Measurements from ENCODE around the gene PDE11A. TPM values are rescaled to one million over a fixed set of nuclear protein-coding genes. Genes with fewer than 3 reads are reported as not detected.
"Not testable (repeated sequence)": the region's sequence is repeated elsewhere in the genome, so short reads cannot be mapped to it uniquely, and the experiment has no call there.

Gene PDE11A
- total RNA-seq, 4 donors from 2014 or later = 0.85 to 2.3 (median 2.1) TPM; not detected in 1

GRCh38 chr2:177797808-177798207 is 274.8 kb downstream of the PDE11A start:
- Histone ChIP-seq H3K4me3 (no peak overlapping the region), H3K27me3 (no peaks in the 10 kb centered on the region), H3K4me1 (no peaks in the 10 kb centered on the region), H3K27ac (no peak overlapping the region), H3K36me3 (no peaks in the 10 kb centered on the region), H3K9me3 (no peaks in the 10 kb centered on the region)
- intact Hi-C loops (cut with DNase I; ENCODE audit: low total_unique reads) = no loop called here
- no peak for DNase-seq
- no peak for TF ChIP-seq POLR2A (IDR thresholded peaks at IDR 0.05)
- TF ChIP-seq, protein P1, sequence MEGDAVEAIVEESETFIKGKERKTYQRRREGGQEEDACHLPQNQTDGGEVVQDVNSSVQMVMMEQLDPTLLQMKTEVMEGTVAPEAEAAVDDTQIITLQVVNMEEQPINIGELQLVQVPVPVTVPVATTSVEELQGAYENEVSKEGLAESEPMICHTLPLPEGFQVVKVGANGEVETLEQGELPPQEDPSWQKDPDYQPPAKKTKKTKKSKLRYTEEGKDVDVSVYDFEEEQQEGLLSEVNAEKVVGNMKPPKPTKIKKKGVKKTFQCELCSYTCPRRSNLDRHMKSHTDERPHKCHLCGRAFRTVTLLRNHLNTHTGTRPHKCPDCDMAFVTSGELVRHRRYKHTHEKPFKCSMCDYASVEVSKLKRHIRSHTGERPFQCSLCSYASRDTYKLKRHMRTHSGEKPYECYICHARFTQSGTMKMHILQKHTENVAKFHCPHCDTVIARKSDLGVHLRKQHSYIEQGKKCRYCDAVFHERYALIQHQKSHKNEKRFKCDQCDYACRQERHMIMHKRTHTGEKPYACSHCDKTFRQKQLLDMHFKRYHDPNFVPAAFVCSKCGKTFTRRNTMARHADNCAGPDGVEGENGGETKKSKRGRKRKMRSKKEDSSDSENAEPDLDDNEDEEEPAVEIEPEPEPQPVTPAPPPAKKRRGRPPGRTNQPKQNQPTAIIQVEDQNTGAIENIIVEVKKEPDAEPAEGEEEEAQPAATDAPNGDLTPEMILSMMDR (IDR thresholded peaks at IDR 0.05) = no peak

- no peaks in the 10 kb centered on the region for H3K4me1 ChIP-seq
- H3K27me3 ChIP-seq = no peaks in the 10 kb centered on the region
- TF ChIP-seq POLR2A (IDR thresholded peaks at IDR 0.05) = no peak
- TF ChIP-seq, protein P1 (IDR thresholded peaks at IDR 0.05) = no peak
- intact Hi-C loops (cut with DNase I; ENCODE audit: low total_unique reads) = no loop called here
- no peak overlapping the region for H3K4me3 ChIP-seq
- H3K36me3 ChIP-seq = no peaks in the 10 kb centered on the region
- H3K27ac ChIP-seq = no peak overlapping the region
- DNase-seq = no peak
- H3K9me3 ChIP-seq = no peaks in the 10 kb centered on the region
Observed at GRCh38 chr2:177796654-177797415, 275.7 kb downstream of the PDE11A start.

DNA sequence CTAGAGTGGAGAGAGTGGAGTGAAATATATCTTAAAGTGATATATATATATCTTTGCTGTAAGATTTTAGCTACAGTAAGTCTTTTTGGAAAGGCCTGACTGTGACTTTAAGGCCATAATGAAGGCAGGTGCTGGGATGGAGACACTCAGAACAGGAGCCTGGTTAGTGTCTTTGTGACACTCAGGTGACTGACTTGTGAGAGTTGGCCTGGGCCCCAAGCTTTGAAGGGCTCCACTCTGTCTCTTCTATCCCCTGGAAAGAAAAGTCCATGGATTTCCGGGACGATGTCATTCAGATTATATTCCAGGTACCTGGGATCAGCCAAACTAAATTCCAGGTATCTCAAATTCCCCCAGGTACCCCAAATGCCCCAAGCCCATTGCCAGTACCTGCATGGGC is 276.6 kb downstream of the PDE11A start:
- H3K36me3 ChIP-seq = no peaks in the 10 kb centered on the region
- no peaks in the 10 kb centered on the region for H3K4me1 ChIP-seq
- H3K27me3 ChIP-seq = no peaks in the 10 kb centered on the region
- no peaks in the 10 kb centered on the region for H3K9me3 ChIP-seq
- no peak overlapping the region for H3K4me3 ChIP-seq
- DNase-seq = no peak
- intact Hi-C loops (cut with DNase I; ENCODE audit: low total_unique reads) = no loop called here
- no peak overlapping the region for H3K27ac ChIP-seq
- no peak for TF ChIP-seq POLR2A (IDR thresholded peaks at IDR 0.05)
- TF ChIP-seq, protein P1 (IDR thresholded peaks at IDR 0.05) = no peak

DNA sequence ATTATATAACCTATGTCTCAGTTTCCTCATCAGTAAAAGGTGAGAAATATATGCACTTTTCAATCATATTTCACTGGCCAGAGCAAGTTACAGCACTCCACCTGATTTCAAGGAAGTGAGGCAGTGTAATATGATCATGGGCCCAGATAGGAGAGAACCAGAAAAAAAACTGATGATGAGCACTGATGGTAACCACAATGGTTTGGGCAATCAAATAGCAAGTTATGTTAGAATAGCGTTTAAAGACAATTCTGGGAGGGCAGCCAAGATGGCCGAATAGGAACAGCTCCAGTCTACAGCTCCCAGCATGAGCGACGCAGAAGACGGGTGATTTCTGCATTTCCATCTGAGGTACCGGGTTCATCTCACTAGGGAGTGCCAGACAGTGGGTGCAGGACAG is 287.4 kb downstream of the PDE11A start:
- H3K9me3 ChIP-seq; H3K27ac ChIP-seq; intact Hi-C loops (cut with DNase I; ENCODE audit: low total_unique reads); H3K27me3 ChIP-seq; DNase-seq; H3K4me3 ChIP-seq; H3K4me1 ChIP-seq; H3K36me3 ChIP-seq: not testable (repeated sequence)

DNA sequence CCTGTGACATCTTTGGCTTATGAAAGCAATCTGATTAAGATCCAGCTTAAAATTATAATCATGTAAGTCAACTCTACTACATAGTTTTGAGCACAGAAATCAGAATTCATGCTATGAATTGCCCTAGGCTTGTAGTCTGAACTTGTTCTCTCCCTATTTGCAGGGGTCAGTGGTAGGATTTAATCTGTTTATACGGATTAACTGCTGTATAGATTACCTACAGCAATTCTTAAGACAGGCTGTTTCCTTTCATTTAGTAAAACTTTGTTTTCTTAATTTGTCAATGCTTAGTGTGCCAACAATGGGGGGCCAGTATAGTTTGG is 287.9 kb downstream of the PDE11A start:
- Histone ChIP-seq H3K9me3 (no peaks in the 10 kb centered on the region), H3K27me3 (no peaks in the 10 kb centered on the region), H3K4me3 (no peak overlapping the region), H3K36me3 (no peaks in the 10 kb centered on the region), H3K4me1 (no peaks in the 10 kb centered on the region), H3K27ac (no peak overlapping the region)
- DNase-seq = no peak
- TF ChIP-seq, protein P1 (IDR thresholded peaks at IDR 0.05) = no peak
- TF ChIP-seq POLR2A (IDR thresholded peaks at IDR 0.05) = no peak
- intact Hi-C loops (cut with DNase I; ENCODE audit: low total_unique reads) = no loop called here

All from uterus (tissue), 4 donors.